ENCODE results near the gene HBS1L. TPM values are rescaled to one million over a fixed set of nuclear protein-coding genes. Genes with fewer than 3 reads are reported as not detected.

HBS1L gene
- total and polyA plus RNA-seq, 9 of the 15 experiments (the other 6 are each of a cell fraction or from before 2014, with no cell fraction given): 101 to 199 (median 145) TPM

DNA sequence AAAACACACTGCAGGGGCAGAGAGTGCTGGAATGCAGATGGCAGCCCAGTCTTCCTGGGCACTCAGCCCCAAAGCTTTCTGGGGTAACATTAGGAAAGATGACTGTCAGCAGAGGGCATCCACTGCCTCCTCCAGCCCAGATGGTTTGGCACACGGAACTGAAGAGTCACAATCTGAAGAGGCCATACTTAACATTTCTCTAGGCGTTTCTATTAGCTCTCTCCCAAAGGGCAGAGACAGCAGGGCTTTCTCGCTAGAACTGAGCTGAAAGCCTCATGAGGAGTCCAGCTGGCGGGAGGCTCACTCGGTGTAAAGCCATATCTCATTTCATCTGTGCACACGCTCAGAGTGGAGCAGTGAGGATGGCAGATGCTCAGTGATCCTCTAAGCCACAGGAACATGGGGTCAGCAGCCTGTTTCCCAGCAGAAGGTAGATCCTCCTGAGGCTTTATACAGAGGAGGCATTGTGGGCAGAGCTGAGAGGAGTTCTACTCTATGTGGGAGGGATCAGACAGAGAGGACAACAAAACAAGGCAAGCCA, 132.8 kb downstream of the HBS1L start:
- no peaks in the 10 kb centered on the region for H3K36me3 ChIP-seq (ENCODE audit: control insufficient read depth, insufficient read depth, low read length)
- no peaks in the 10 kb centered on the region for H3K9me1 ChIP-seq (ENCODE audit: control insufficient read depth, insufficient read depth, low read length)
- BruUV-seq (replicated peaks): no TSS peak
- H3K27me3 ChIP-seq (ENCODE audit: control insufficient read depth in 2 of 2, insufficient read depth in 2 of 2, low read length in 2 of 2): peaks cover 21 to 32% of the 10 kb centered on the region in 2 experiments
- no peaks in the 10 kb centered on the region for H3K9me3 ChIP-seq (replicated peaks; ENCODE audit: control insufficient read depth, insufficient read depth, low read depth, low read length)
- in situ Hi-C loops (cut with MboI) (no loop called here), intact Hi-C loops (cut with micrococcal nuclease) (no loop called here)
- ATAC-seq (peak; percentile 72), FAIRE-seq (no peak), DNase-seq (ENCODE audit: extremely low read depth in 1 of 4, low spot score in 3 of 4) (no peak)
- H3K9ac ChIP-seq (ENCODE audit: insufficient read depth in 1 of 2, low read depth in 2 of 2, low read length in 2 of 2): no peak overlapping the region
- no peak overlapping the region for H3K27ac ChIP-seq (ENCODE audit: extremely low read depth, low read depth, low read length)
- no peaks in the 10 kb centered on the region for H4K20me1 ChIP-seq (replicated peaks; ENCODE audit: control insufficient read depth, insufficient read depth, low read length)
- CTCF ChIA-PET (ENCODE audit: low intra/inter-chr PET ratio): no interaction called here
- H3K4me2 ChIP-seq (ENCODE audit: insufficient read depth, low read length): no peak overlapping the region
- no peaks in the 10 kb centered on the region for H3K4me1 ChIP-seq (replicated peaks in 1 of 2; ENCODE audit: control insufficient read depth in 2 of 2, insufficient read depth in 2 of 2, low read length in 2 of 2)
- WGBS (ENCODE audit: insufficient coverage, low coverage, missing lambda C conversion rate): 0% methylated on average over 5 of the region's 6 CpGs
- H3K79me2 ChIP-seq (ENCODE audit: control insufficient read depth, insufficient read depth, low read length): no peaks in the 10 kb centered on the region
- TF ChIP-seq SRSF3 (IDR thresholded peaks at IDR 0.05; ENCODE audit: insufficient read depth, low read length) (no peak), SMC3 (conservative IDR thresholded peaks at IDR 0.05; ENCODE audit: insufficient read depth, low read depth, low read length) (no peak), ZKSCAN3 (CRISPR knock-in tag; IDR thresholded peaks at IDR 0.05) (no peak), ZNF217 (CRISPR knock-in tag; IDR thresholded peaks at IDR 0.05) (no peak), RBM39 (optimal IDR thresholded peaks at IDR 0.05; ENCODE audit: low read depth, low read length) (no peak), CBX8 (IDR thresholded peaks at IDR 0.05; ENCODE audit: borderline replicate concordance, extremely low read depth, low read depth, low read length, poor library complexity, severe bottlenecking) (no peak), ZNF232 (CRISPR knock-in tag; IDR thresholded peaks at IDR 0.05) (no peak), HDGF (IDR thresholded peaks at IDR 0.05) (no peak), ZNF57 (CRISPR knock-in tag; IDR thresholded peaks at IDR 0.05) (no peak), PHF8 (IDR thresholded peaks at IDR 0.05; ENCODE audit: borderline replicate concordance, low read length) (no peak)
- POLR2A ChIA-PET: interaction anchor here (0.6 to 2.0 kb wide), 2 partner anchors 13 to 504 kb away, joined by 3 to 7 read pairs; no protein-coding TSS in a partner anchor
- no peak overlapping the region for H3K4me3 ChIP-seq
- H2AFZ ChIP-seq (ENCODE audit: low read depth, low read length): no peak overlapping the region
